Ovary (tissue), 3 donors: ENCODE results near the gene HDC.

Source experiments
- EP300 ChIP-seq: sonication (generic); formaldehyde crosslinking; IDR thresholded peaks from one replicate; pipeline ENCODE4 v1.6.1; 2017; ENCODE audit warnings: antibody characterized with exemption
- POLR2A ChIP-seq: fragments of 450-650 bp; IDR thresholded peaks from one replicate; pipeline ENCODE4 v1.6.1; 2017; ENCODE audit warnings: antibody characterized with exemption, mild to moderate bottlenecking, moderate library complexity
- TF ChIP-seq, protein P1 (sequence below), 3 donors: fragments of 450-650 bp in 2 of 3; fragments of 200-600 bp in 1 of 3; IDR thresholded peaks; one replicate each; pipeline versions ENCODE4 v1.5.1 to v1.8.0; 2016 to 2022; ENCODE audit warnings: antibody characterized with exemption in 3 of 3, mild to moderate bottlenecking in 1 of 3
- donor health status: DM: no; HTN: no; CAD: no.

DNA sequence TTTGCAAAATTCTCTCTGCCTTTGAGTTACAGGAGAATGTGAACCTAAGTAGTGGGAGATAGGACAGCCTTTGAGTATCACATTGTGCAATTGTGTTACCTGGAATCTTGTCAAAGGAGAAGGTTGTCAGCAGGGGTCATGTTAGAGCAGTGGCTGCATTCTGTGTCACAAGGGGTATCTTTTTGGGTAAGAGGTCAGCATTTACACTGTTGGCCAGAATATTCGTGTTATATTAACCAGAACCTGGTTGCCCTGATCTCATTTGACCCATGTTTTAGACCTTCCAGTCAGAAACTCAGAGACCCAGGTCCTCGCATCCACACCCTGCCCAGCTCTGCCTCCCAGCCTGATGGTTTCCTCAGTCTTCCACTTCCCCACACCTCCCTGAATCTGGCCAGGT lies 27.3 kb downstream of the HDC start:
- TF ChIP-seq, protein P1, sequence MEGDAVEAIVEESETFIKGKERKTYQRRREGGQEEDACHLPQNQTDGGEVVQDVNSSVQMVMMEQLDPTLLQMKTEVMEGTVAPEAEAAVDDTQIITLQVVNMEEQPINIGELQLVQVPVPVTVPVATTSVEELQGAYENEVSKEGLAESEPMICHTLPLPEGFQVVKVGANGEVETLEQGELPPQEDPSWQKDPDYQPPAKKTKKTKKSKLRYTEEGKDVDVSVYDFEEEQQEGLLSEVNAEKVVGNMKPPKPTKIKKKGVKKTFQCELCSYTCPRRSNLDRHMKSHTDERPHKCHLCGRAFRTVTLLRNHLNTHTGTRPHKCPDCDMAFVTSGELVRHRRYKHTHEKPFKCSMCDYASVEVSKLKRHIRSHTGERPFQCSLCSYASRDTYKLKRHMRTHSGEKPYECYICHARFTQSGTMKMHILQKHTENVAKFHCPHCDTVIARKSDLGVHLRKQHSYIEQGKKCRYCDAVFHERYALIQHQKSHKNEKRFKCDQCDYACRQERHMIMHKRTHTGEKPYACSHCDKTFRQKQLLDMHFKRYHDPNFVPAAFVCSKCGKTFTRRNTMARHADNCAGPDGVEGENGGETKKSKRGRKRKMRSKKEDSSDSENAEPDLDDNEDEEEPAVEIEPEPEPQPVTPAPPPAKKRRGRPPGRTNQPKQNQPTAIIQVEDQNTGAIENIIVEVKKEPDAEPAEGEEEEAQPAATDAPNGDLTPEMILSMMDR (IDR thresholded peaks at IDR 0.05) = no peak
- TF ChIP-seq EP300 = no peak
- no peak for TF ChIP-seq POLR2A
